GM19240 (cell line): ENCODE measurements around the gene ST7L.
"Not testable (repeated sequence)": the region's sequence is repeated elsewhere in the genome, so short reads cannot be mapped to it uniquely, and the experiment has no call there.

Experiments used
- DNase-seq: peaks from one replicate; pipeline ENCODE4 v3.0.0; 2011; ENCODE audit warnings: low spot score; ENCODE audit not compliant: insufficient read length

The ST7L gene, protein sequence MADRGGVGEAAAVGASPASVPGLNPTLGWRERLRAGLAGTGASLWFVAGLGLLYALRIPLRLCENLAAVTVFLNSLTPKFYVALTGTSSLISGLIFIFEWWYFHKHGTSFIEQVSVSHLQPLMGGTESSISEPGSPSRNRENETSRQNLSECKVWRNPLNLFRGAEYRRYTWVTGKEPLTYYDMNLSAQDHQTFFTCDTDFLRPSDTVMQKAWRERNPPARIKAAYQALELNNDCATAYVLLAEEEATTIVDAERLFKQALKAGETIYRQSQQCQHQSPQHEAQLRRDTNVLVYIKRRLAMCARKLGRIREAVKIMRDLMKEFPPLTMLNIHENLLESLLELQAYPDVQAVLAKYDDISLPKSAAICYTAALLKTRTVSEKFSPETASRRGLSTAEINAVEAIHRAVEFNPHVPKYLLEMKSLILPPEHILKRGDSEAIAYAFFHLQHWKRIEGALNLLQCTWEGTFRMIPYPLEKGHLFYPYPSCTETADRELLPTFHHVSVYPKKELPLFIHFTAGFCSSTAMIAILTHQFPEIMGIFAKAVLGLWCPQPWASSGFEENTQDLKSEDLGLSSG

DNA sequence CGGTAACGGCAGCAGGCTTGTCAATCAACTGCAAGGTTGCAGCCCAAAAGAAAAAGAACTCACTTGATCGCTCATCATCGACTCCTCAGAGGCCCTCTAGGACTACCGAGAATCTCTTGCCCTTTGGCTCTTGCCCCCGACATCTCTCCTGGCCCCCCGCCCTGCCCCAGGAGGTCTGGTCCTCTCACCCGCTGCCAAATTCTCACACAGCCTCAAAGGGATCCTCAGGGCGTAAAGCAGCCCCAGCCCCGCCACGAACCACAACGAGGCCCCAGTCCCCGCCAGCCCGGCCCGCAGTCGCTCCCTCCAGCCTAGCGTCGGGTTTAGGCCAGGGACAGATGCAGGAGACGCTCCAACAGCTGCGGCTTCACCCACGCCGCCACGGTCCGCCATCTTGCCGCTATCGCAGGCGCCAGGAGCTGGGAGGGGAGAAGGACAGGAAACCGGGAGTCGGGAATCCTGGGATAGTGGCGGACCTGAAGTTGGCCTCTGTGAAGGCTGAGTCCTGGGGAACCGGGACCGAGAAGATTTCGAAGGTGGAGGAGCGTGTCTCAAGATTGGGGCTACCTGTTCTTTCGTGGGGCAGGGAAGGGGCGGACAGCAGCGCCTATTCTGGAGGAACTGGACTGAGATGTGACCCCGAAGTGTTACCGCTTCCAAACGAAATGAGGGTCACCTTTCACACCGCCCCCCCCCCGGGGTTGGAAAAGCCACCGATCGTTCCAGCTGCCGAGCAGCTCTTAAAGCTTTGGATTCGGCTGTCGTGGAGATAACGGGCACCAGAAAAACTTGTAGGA lies at the start of gene ST7L:
Gene ST7L (minus strand): TSS at position 421 of the 797 bp plus-strand sequence. CDS start 28 bp downstream, at position 393.
- DNase-seq, result no peak

DNA sequence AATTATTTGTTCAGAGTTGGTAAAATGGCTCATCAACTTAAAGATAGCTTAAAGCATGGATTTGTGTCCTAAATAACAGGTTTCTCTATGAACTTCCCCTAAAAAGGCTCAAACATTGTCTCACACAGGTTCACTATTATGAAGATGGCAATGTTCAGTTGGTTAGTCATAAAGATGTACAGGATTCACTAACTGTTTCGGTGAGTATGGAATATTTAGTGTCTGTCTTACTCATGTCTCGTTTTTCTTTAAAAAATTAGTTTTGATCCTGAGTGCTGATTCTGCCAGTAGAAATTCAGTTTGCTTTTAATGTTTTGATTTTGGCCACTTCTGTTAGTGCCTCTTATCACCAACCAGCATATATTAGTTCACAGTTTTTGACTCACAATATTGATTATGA lies 48.0 kb upstream of the ST7L start:
- no peak for DNase-seq

DNA sequence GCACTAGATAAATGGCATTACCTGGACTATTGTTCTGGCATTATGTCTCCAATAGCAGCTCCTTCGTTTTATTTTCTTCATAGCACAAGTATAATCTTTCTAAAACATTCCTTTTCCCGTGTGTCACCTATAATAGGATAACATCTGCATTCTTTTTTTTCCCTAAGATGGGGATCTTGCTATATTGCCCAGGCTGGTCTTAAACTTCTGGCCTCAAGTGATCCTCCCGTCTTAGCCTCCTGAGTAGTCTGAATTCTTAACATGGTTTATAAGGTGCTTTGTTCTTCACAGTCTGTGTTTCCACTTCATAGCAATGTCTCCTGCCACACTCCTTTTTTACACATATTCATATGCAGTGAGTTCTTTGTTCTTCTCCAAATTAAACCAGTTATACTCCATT lies 46.9 kb upstream of the ST7L start:
- no peak for DNase-seq

DNA sequence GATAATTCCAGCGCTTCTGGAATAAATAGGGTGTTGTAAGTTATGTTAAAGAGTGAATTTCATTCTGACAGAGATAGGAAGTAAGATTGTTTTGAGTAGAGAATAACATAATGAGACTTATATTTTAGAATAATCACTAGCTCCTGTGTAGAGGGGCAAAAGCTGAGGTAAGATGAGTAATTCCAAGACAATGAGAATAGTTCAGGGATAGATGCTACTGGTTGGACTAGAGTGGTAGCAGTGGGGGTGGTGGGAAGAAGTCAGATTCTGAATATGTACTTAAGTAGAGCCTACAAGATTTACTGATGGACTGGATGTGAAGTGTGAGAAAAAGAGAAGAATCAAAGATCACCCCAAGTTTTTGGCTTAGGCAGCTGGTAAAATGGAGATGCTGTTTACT lies 32.3 kb upstream of the ST7L start:
- DNase-seq, result no peak

DNA sequence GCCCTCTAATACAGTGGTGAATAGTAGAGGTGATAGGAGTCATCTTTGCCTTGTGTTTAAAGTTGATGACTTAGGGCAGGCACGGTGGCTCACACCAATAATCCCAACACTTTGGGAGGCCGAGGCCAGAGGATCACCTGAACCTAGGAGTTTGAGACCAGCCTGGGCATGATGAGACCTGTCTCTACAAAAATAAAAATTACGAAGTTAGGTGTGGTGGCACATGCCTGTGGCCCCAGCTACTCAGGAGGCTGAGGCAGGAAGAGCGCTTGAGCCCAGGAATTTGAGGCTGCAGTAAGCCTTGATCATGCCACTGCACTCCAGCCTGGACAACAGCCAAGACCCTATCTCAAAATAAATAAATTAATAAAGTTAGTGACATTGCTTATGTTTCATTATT lies 27.3 kb upstream of the ST7L start:
- no peak for DNase-seq

DNA sequence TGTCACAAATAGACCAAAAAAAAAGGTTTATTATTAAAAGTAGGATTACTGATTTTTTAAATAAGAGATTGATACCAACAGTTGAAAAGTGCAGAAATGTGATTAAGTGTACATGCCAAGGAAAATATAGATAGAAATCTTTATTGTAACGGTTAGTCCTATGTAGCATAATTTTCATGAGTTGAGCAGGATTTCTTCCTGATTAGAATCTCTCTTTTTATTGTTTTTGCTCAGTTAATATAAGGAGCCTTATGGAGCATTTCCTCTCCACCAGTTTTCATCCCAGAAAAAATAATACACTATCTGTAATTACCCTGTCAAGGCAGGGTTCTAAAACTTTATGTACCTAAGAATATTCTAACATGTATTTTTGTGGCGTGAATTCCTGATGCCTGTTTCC lies 24.1 kb upstream of the ST7L start:
- DNase-seq, result no peak

DNA sequence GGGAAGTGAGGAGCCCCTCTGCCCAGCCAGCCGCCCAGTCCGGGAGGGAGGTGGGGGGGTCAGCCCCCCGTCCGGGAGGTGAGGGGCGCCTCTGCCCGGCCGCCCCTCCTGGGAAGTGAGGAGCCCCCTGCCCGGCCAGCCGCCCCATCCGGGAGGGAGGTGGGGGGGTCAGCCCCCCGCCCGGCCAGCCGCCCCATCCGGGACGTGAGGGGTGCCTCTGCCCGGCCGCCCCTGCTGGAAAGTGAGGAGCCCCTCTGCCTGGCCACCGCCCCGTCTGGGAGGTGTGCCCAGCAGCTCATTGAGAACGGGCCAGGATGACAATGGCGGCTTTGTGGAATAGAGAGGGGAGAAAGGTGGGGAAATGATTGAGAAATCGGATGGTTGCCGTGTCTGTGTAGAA lies 21.5 kb upstream of the ST7L start:
- not testable (repeated sequence) for DNase-seq

DNA sequence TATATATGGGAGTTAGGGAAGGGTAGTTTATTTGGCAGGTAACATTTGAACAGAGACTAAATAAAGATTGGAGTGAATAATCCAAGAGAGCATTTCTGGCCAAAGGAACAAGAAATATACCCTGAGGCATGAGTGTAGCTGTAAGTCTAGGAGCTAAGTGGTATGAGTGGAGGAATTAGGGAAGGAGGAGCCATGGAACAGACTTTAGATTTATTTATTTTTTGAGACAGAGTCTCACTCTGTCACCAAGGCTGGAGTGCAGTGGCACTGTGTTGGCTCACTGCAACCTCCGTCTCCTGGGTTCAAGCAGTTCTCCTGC lies 19.1 kb upstream of the ST7L start:
- no peak for DNase-seq

DNA sequence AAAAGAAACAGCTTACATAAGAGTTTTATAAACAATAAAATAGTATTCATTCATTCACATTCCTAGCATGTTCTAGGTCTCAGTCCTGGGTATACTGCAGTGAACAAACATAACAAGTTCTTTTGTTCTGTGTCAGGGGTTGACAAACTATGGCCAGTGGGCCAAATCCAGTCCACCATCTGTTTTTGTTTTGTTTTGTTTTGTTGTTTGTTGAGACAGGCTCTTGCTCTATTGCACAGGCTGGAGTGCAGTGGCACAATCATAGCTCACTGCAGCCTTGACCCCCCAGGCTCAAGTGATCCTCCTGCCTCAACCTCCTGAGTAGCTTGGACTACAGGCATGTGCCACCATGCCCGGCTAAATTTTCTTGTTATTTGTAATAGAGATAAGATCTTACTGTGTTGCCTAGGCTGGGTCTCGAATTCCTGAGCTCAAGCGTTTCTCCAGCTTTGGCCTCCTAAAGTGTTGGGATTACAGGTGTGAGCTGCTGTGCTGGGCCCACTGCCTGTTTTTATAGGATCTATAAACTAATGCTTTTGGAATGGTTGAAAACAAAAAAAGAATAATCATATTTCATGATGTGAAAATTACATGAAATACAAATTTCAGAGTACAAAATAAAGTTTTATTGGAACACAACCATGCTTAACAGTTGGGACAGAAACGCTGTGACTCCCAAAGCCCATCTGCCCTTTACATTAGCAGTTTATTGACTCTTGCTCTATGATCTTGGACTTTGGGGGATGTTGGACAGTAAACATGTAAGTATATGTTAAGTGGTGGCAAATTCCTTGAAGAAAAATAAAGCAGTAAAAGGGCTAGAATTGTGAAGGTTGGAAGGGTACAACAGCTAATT lies 18.5 kb upstream of the ST7L start:
- no peak for DNase-seq

DNA sequence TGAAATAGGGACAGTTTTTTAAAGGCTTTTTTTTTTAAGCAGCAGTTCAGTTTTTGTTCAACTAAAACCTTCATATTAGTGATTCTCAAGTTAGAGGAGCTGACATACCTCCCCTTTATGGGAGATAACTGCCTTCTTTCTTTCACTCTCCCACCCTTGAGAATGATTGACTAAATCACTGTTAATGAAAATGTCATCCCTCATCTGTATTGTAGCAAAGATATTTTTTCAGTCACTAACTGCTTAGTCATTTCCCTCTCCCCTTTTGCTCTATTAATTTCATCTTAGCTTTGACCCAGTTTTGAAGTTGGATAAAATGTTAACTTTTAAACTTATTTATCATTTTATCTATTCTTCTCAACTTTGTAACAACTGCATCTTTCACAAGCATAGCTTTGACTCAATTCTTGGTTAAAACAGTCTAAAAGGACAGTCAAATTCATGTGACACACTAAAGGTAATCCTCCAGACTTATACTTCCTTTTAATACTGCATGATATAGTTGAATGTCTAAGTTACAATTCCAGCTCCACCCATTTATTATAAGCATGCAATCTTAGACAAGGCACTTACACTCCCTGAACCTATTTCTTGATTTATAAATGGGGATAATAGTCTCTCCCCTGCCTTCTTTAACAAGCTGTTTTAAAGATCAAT lies 17.8 kb upstream of the ST7L start:
- DNase-seq, result no peak

DNA sequence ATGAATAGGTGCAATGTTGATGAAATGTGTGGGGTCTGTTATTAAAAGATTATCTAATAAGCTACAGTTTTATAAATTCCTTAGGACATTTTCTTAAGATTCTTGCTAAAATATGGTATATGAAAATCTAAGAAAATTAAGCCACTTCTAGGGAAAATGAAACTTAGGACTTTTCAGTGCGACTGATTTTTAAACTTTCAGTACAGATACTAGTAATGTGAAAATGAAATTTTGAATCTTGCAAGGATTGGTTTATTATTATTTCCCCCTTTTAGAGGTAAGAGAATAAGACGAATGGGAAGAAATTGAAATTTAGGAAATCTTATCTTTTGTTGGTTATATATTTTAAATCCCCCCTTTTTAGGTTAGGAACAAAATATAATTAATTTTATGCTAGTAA lies 17.1 kb upstream of the ST7L start:
- no peak for DNase-seq

DNA sequence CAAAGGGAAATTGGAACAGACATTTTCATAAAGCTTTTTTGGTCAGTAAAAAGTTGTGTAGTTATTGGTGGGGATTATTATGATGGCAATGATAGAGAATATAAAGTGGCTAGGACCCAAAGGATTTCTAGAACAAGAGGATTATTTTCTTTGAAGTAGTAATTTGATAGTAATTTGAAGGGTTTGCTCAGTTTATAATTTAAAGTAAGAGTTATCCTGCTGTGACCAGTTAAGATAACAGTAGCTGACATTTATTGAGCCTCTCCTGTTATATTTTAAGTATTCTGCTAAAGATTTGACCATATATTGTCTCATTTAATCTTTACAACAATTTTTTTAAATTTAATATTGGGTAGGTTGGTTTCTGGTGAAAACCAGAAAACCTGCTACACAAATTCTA lies 15.4 kb upstream of the ST7L start:
- no peak for DNase-seq

DNA sequence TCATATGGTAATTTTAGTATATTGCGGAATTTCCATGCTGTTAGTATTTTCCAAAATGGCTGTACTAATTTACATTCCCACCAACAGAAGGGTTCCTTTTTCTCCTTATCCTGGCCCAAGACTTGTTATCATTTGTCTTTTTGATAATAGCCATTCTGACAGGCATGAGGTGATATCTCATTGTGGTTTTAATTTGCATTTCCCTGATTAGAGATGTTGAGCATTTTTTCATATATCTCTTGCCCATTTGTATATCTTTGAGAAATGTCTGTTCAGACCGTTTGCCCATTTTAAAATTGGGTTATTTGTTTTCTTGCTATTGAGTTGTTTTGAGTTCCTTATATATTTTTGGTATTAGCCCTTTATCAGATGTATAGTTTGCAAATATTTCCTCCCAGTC lies 14.7 kb upstream of the ST7L start:
- DNase-seq, result no peak

DNA sequence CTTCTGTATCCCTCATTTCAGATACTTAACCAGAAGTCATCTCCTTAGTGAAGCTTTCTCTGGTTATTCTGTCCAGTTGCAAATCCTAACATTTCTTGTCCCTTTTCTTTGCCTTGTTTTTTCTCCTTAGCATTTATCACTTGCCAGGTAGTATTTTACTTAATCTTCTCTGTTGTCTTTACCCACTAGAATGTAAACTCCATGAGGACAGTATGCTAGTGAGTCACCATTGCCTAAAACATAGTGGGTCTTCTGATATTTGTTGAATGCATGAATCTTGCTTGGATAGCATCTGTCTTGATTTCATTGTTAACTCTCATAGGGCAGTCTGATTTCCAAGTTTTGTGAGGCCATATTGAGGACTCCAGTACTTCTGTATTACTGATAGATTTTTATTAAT lies 10.3 kb upstream of the ST7L start:
- no peak for DNase-seq

DNA sequence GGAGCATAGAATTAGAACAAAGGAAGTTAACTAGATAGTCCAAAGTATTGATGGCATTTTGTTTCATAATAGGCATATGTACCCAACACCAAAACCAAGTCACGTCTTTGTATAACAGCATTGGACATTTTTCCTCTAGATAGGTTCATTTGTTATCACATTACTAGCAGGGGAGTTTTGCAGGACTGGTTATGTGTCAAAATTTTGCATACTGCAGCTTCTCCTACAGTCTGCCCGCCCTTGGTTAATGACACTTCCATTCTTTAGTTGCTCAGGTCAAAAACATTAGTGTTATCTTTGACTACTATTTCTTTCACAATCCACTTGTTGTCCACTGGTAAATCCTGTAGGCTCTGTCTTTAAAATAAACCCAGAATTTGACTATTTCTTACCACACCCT lies 9.6 kb upstream of the ST7L start:
- DNase-seq, result no peak

DNA sequence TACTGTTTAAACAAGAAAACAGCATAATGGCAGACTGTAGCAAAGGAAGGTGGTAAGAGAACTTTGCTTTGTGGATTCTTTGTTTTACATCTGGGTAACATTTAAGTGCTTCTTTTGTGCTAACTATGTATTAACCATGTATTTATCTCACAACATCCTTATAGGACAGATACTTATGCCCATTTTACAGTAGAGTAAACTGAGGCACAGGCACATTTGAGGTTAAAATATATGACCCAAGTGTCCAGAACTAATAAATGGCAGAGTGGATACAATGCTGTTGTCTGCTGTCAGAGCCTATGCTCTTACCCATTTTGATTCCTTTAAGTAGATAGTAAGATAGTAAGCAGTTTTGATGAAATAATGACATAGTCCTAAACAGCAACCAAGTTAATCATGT lies 7.9 kb upstream of the ST7L start:
- no peak for DNase-seq

DNA sequence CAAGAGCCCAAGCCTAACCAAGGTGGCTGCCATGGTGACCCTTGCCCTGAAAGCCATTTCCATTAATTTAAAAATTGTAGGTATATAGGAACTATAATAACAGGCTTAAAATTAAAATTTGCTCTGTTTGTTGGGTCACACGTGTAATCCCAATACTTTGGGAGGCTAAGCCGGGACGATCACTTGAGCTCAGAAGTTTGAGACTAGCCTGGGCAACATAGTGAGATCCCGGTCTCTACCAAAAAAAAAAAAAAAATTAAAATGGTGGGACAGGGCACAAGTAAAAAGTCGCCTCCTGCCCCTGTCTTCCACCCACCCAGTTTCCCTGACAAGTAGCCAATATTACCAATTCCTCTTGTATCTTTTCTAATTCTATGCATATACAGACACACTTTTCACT lies 7.3 kb upstream of the ST7L start:
- DNase-seq, result no peak

DNA sequence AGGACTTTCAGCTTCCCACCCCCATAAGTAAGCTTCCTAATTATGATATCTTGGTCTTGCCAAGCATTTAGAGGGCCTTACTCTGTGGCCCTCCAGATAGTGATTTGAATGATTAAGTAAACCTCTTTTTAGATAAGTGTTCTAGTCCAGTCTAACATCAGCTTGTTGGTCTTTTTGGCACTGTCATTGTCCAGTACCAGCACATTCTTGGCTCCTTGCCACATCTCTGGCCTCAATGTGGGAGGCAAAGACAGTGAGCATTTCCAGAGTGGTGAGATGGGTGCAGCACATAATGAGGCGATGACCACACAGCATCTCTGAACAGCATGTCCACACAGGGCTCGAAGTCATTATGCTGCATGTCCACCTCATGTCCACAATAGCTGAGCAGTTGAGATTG lies 6.8 kb upstream of the ST7L start:
- DNase-seq, result no peak

DNA sequence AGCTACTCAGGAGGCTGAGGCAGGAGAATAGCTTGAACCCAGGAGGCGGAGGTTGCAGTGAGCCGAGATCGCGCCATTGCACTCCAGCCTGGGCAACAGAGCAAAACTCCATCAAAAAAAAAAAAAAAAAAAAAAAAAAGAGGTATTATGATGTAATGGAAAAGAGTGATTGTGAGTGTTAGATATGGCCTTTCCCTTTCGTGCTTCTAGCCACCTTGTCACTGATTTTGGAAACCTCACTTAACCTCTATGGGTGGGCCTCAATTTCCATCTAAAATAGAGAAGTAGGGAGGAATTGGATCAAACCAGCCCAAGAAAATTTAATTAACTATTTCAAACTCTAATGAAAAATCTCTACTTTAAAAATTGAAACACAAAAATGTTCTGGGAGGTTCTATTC lies 5.6 kb upstream of the ST7L start:
- DNase-seq, result not testable (repeated sequence)

DNA sequence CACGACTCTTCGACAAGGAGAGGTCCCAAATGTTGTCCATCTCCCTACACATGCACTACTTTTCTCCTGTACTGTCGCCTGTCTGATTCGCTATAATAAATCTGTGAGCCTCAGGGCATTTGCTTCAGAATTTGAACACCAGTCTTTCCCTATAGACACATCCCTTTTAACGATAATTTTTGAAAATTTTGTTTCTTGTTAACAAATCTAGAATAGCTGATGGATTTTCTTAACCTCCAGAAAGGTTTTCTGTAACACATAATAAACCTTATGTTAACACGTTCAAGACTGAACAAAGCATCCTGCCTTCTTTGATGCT lies 1.4 kb upstream of the ST7L start:
- DNase-seq, result no peak
